GM12872 (cell line): Measurements from ENCODE around the gene LRP1B.

ENCODE experiments used
- TF ChIP-seq, protein P1 (sequence below): IDR thresholded peaks from 3 replicates; pipeline ENCODE4 v1.5.1; 2011; ENCODE audit warnings: low read depth, mild to moderate bottlenecking, low read length, moderate library complexity; ENCODE audit not compliant: insufficient read depth

The LRP1B gene

DNA sequence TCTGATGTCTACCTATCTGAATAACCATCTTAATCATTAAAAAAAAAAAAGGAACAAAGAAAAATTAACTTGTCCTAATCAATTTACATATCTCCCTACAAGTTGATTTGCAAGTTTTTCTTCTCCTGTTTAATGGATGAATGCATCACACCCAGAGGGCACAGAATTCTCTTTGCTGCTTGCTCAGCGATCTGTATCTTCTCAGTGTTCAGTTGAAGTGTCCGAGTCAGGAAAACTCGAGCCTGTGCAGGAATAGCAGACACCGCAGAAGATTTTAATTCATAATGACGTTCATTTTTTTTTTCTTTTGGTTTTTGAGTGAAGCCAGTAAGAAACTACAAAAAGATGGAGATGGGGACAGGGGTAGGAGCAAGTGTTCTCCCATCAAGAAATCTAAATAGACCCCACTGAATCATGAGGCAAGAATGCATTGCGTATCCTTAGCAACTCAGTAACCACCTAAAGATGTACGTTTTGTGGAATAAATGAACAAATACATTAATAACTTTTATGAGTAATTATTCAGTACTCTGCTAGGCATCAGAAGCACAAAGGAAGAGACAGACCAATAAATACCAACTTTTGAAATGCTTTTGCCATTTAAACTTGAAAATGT, 675.5 kb downstream of the LRP1B start:
- TF ChIP-seq, protein P1, sequence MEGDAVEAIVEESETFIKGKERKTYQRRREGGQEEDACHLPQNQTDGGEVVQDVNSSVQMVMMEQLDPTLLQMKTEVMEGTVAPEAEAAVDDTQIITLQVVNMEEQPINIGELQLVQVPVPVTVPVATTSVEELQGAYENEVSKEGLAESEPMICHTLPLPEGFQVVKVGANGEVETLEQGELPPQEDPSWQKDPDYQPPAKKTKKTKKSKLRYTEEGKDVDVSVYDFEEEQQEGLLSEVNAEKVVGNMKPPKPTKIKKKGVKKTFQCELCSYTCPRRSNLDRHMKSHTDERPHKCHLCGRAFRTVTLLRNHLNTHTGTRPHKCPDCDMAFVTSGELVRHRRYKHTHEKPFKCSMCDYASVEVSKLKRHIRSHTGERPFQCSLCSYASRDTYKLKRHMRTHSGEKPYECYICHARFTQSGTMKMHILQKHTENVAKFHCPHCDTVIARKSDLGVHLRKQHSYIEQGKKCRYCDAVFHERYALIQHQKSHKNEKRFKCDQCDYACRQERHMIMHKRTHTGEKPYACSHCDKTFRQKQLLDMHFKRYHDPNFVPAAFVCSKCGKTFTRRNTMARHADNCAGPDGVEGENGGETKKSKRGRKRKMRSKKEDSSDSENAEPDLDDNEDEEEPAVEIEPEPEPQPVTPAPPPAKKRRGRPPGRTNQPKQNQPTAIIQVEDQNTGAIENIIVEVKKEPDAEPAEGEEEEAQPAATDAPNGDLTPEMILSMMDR: no peak

DNA sequence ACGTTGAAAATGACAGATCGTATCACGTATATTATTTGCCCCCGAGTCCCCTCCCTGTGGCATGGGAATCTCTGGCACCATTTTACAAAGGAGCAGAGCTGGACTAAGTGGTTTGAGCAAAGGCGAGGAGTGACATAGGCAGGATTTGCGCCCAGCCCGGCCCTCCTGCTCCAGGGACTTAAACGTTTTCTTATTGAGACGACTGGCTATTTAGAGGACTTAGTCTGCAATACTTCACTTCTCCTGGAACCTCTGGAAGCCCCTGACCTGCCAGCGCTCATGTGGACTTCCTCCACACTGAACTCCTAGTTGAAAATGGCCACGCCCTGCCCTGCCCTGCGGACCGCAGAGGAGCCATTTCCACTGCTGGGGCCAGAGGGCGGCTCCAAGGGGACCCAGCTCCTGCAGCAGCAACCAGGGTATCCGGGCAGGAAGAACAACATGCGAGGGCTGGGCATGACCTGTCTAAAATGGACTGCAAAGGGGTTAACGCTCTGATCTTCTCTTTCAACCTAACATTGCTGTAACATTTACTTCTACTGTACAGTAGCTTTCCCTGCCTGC, 690.7 kb downstream of the LRP1B start:
- TF ChIP-seq, protein P1: no peak

DNA sequence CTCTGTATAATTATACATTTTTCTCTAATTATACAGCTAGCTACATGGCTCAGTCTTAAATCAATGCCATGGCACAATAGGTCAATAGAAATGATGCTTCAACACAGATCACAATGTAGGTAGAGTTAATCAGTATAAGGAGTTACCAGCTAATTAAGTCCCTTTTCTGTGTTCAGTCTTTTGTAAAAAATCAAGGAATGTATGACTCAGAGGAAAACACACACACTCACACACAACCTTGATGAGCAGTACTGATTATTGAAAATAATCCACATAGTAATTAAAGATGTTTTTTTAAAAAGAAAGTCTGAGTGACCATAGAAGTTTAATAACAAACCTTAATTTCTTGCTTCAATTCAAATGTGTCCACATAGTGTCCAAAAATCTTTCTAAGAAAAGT, 691.3 kb downstream of the LRP1B start:
- TF ChIP-seq, protein P1: no peak

DNA sequence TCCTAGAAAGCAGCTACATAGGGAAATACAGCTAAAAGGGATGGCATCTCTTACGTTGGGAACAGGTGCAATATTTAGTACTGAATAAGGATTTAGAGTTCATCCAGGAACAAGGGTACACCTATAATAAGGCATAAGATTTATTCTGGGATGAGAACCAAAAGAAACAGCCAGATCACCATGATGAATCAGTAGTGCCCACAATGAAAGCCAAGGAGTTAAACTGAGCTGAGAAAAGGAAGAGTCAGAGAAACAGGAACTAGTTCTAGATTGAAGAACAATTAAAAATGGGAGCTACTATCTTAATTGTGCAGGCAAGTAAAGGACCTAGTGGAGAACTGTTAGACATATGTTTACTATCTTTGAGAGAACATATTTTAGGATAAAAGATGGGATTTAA, 692.3 kb downstream of the LRP1B start:
- TF ChIP-seq, protein P1: no peak

DNA sequence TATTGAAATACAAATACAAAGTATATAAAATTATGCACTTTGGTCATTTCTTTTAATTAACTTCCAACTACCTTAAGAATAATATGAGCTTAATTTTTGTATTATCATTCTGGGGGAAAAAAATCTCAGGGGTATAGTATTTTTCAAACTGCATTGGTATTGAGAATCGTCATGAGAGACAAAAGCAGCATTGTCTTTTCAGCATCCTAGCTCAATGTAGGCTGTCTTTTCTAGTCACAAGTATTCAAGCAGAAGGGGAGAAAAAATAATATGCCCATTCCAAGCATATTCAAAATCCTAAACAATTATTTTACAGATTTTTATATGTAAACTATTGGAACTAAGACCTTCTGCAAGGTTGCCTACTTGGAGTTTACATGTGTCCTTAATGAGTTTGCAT, 693.3 kb downstream of the LRP1B start:
- TF ChIP-seq, protein P1: no peak

DNA sequence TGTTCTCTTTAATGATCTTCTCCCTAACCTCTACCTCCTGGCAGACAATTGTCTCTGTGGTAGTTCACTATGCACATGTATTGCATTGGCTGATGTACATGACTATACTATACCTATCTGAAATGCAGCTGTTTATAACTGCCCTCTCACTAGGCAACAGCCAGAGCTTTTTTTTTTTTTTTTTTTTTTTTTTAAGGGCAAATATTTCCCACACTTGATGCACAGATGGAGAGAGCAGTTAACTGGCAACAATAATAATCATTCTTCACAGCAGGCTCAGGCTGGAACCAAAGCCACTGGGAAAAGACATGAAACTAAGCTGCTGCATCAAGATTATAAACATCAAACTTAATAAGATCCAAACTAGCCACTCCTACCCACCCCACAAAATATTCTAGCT, 707.7 kb downstream of the LRP1B start:
- TF ChIP-seq, protein P1: no peak

DNA sequence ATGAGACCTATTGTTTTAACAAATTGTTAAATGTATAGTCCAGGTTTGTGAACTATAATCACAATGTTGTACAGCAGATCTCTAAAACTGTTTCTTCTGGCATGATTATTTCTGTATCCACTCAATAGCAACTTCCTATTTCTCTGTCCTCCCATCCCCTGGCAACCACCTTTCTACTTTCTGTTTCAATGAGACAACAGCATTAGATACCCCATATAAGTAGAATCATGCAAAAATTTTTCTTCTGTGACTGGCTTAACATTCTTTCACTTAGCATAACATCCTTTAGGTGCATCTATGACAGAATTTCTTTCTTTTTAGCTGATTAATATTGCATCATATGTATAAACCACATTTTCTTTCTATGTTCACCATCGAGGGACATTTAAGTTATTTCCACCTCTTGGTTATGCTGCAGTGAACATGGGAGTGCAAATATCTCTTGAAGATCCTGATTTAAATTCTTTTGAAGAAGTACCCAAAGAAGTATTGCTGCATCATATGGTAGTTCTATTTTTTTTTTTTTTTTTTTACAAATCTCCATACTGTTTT, 713.5 kb downstream of the LRP1B start:
- TF ChIP-seq, protein P1: no peak
